Common myeloid progenitor, CD34-positive (primary cell): ENCODE measurements around the gene LRP10.

ENCODE experiments used
- CTCF ChIA-PET: fragments of 350-600 bp; sonication (Branson Sonifier 250); formaldehyde crosslinking; loops from one replicate; lab custom pipeline; 2021; ENCODE audit warnings: antibody characterized with exemption; lab: Charles Lee
- POLR2A ChIA-PET: fragments of 350-600 bp; sonication (Branson Sonifier 250); formaldehyde crosslinking; loops from one replicate; lab custom pipeline; 2021; ENCODE audit warnings: antibody characterized with exemption; lab: Charles Lee
- DNase-seq, 3 donors: peaks; one replicate each; pipeline versions ENCODE4 v3.0.0 to v3.0.0-alpha.2; 2013
- H3K27ac ChIP-seq, 2 experiments: 1 replicate in 1 of 2; 2 replicates in 1 of 2; pipeline ENCODE4 v1.7.0; 2013; ENCODE audit warnings: inconsistent platforms in 2 of 2, low read length in 2 of 2, mild to moderate bottlenecking in 2 of 2, low read depth in 1 of 2, moderate library complexity in 1 of 2; ENCODE audit not compliant: severe bottlenecking in 2 of 2, insufficient read depth in 1 of 2, poor library complexity in 1 of 2
- H3K27me3 ChIP-seq, 5 experiments: replicated peaks in 2 of 5; 1 replicate in 3 of 5; 2 replicates in 2 of 5; pipeline versions ENCODE4 v1.6.1 to v1.7.0; 2013; ENCODE audit warnings: low read length in 4 of 5, mild to moderate bottlenecking in 2 of 5, moderate library complexity in 2 of 5, inconsistent platforms in 1 of 5; ENCODE audit not compliant: insufficient read depth in 5 of 5, control insufficient read depth in 4 of 5
- H3K36me3 ChIP-seq, 4 experiments: 1 replicate in 2 of 4; 2 replicates in 2 of 4; pipeline versions ENCODE4 v1.6.1 to v1.7.0; 2013; ENCODE audit warnings: low read length in 3 of 4, control low read depth in 1 of 4, mild to moderate bottlenecking in 1 of 4; ENCODE audit not compliant: control insufficient read depth in 4 of 4, insufficient read depth in 4 of 4
- H3K4me1 ChIP-seq, 4 experiments: 1 replicate in 3 of 4; 2 replicates in 1 of 4; pipeline versions ENCODE4 v1.6.1 to v1.7.1; 2013; ENCODE audit warnings: low read length in 3 of 4, mild to moderate bottlenecking in 3 of 4, control low read depth in 1 of 4, inconsistent platforms in 1 of 4, moderate library complexity in 1 of 4; ENCODE audit not compliant: control insufficient read depth in 4 of 4, insufficient read depth in 4 of 4; ENCODE audit errors: control extremely low read depth in 1 of 4
- H3K4me3 ChIP-seq, 7 experiments: 1 replicate in 4 of 7; 2 replicates in 3 of 7; pipeline versions ENCODE4 v1.5.1 to v1.7.0; 2013; ENCODE audit warnings: mild to moderate bottlenecking in 7 of 7, low read length in 6 of 7, moderate library complexity in 6 of 7, inconsistent platforms in 2 of 7, low read depth in 2 of 7, control low read depth in 1 of 7; ENCODE audit not compliant: insufficient read depth in 4 of 7, control insufficient read depth in 1 of 7; ENCODE audit errors: extremely low read depth in 1 of 7
- H3K9me3 ChIP-seq, 5 experiments: 1 replicate in 4 of 5; 2 replicates in 1 of 5; pipeline versions ENCODE4 v1.6.1 to v1.7.1; 2013; ENCODE audit warnings: low read length in 4 of 5, mild to moderate bottlenecking in 2 of 5, inconsistent platforms in 1 of 5, low read depth in 1 of 5, moderate library complexity in 1 of 5; ENCODE audit not compliant: control insufficient read depth in 4 of 5, insufficient read depth in 2 of 5; ENCODE audit errors: control extremely low read depth in 1 of 5
- WGBS: methylation state at CpG from one replicate; pipeline ENCODE4 v1.1.5; 2013; ENCODE audit not compliant: insufficient coverage; 5-methylcytosine and 5-hydroxymethylcytosine counted together

LRP10 gene

DNA sequence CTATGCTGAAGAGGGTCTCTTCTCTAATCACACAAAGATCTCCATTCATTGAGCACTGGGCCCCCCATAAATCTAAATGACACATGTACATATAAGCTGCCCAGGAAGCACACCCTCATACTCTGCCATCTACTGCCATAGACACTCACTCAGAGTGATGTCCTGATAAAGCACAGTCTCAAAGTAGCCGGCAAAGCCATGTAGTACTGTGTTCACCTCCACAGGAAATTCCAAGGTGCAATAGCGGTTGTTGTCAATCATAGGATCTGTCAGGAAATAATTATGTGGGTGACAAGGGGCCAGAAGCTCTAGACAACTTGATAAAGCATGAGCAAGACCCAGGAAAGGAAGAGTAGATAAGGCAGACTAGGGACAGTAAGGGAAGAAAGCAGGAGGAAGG is 50.8 kb downstream of the LRP10 start:
- 94% methylated on average over 2 of the region's 2 CpGs for WGBS
- Histone ChIP-seq H3K4me3 (no peak overlapping the region), H3K27ac (no peak overlapping the region), H3K9me3 (no peaks in the 10 kb centered on the region), H3K27me3 (no peaks in the 10 kb centered on the region), H3K4me1 (peaks cover 3 to 21% (median 19%) of the 10 kb centered on the region in 4 experiments), H3K36me3 (peaks cover 30 to 65% (median 47%) of the 10 kb centered on the region in 4 experiments)
- CTCF ChIA-PET, result interaction anchor here (2.4 kb wide), 1 partner anchor 50 kb away, joined by 6 read pairs; no protein-coding TSS in a partner anchor
- no peak for DNase-seq
- POLR2A ChIA-PET, result no interaction called here

DNA sequence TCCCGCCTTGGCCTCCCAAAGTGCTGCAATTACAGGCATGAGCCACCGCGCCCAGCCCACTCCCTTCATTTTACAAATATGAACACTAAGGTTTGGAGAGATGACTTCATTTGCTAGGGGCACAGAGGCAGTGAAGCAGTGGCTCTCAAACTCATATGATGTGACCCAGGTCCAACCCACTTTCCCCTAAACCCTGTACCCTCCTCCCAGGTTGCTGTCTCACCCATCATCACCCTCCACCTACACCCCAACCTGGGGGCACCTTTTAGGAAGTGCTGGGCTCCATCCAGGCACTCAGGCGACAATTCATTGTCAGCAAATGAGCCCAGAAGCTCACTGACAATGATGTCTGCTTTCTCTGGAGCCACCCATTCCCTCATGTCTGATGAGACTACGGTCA is 52.2 kb downstream of the LRP10 start:
- POLR2A ChIA-PET, result no interaction called here
- Histone ChIP-seq H3K27me3 (no peaks in the 10 kb centered on the region), H3K27ac (no peak overlapping the region), H3K4me1 (peaks cover 5 to 21% (median 19%) of the 10 kb centered on the region in 4 experiments), H3K9me3 (no peaks in the 10 kb centered on the region), H3K36me3 (peaks cover 30 to 67% (median 47%) of the 10 kb centered on the region in 4 experiments), H3K4me3 (no peak overlapping the region)
- 94% methylated on average over 3 of the region's 5 CpGs for WGBS
- no peak for DNase-seq
- CTCF ChIA-PET, result interaction anchor here (1.3 kb wide), 1 partner anchor 11 kb away, joined by 4 read pairs; no protein-coding TSS in a partner anchor

DNA sequence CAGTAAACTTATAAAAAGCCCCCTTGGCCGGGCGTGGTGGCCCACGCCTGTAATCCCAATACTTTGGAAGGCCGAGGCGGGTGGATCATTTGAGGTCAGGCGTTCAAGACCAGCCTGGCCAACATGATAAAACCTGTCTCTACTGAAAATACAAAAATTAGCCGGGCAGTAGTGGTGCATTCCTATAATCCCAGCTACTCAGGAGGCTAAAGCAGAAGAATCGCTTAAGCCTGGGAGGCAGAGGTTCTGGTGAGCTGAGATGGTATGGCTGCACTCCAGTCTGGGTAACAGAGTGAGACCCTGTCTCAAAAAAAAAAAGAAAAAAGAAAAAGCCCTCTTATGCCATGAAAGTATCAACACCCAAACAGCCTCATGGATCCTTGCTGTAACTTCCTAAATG is 54.0 kb downstream of the LRP10 start:
- no peaks in the 10 kb centered on the region for H3K27me3 ChIP-seq
- H3K9me3 ChIP-seq, result no peaks in the 10 kb centered on the region
- ChIA-PET POLR2A (interaction anchor here (1.2 kb wide), 1 partner anchor 9 kb away, joined by 5 read pairs; no protein-coding TSS in a partner anchor), CTCF (no interaction called here)
- H3K4me1 ChIP-seq, result peaks cover 5 to 18% (median 18%) of the 10 kb centered on the region in 4 experiments
- no peak overlapping the region for H3K27ac ChIP-seq
- WGBS, result 93% methylated on average over 6 of the region's 8 CpGs
- H3K36me3 ChIP-seq, result peaks cover 29 to 57% (median 42%) of the 10 kb centered on the region in 4 experiments
- H3K4me3 ChIP-seq, result no peak overlapping the region
- no peak for DNase-seq

DNA sequence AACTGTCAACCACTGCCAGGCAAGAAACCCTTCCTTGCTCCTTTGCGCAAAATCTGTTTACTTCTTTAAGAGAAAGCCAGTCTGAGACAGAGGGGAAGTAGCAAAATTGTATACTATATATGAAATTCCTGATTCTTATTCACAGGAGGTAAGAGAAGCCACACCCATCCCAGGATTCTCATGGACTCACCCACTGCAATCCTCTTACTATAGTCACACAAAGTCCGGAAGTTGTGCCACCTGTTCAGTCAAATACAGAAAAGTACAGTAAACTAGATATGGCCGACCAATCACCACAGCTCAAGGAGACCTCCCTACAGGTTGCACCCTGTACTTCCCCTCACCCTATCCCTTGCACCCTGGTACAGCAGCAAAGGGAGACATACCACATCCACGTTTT is 54.8 kb downstream of the LRP10 start:
- H3K27me3 ChIP-seq, result no peaks in the 10 kb centered on the region
- 100% methylated on average over 2 of the region's 4 CpGs for WGBS
- peaks cover 5 to 18% (median 18%) of the 10 kb centered on the region in 4 experiments for H3K4me1 ChIP-seq
- no peak overlapping the region for H3K4me3 ChIP-seq
- H3K36me3 ChIP-seq, result peaks cover 22 to 49% (median 37%) of the 10 kb centered on the region in 4 experiments
- ChIA-PET CTCF (no interaction called here), POLR2A (interaction anchor here (1.2 kb wide), 1 partner anchor 10 kb away, joined by 5 read pairs; no protein-coding TSS in a partner anchor)
- H3K9me3 ChIP-seq, result no peaks in the 10 kb centered on the region
- H3K27ac ChIP-seq, result no peak overlapping the region
- DNase-seq, result no peak

DNA sequence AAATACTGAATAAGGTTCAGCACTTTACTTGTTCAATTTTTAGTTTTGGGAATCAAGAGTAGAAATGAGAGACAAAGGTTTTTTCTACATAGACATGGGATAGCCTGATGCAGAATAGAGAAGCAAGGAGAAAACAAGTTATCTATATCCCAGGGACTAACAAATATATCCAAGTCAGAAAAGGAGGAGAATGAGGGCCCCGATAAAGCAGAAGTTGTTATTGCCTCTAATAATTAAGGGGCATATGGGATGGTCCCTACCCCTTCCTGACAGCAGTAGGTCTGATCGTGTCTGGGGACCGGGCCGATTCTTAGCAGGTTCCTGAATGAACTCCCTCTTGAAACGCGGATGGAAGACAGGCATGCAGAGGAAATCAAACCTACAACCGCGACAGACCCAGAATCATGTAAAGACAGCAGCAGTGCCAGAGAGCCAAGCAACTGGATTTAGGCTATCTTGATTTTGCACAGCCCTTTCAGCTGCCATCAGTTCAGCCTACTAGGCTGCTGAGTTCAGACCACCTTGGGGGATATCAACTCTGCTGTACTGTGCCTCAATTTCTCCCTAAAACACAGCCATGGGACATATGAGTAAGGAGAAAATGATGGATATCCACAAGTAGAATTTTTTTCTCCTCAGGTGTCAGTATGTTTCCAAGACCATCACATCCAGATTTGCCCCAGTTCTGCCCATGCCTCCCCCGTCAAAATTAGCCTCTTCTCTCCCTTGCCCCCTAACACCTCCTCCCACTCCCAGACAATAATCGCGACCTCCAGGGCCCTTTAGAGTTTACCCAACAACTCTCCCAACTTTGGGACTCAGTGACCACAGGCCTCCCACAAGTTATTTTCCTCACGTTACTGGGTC is 56.9 kb downstream of the LRP10 start:
- Histone ChIP-seq H3K9me3 (no peaks in the 10 kb centered on the region), H3K27me3 (no peaks in the 10 kb centered on the region), H3K27ac (peak overlapping the region; percentile 70 to 94), H3K4me1 (peaks cover 5 to 18% (median 18%) of the 10 kb centered on the region in 4 experiments), H3K36me3 (peaks cover 10 to 33% (median 24%) of the 10 kb centered on the region in 4 experiments), H3K4me3 (peak overlapping the region; percentile 73 to 100 (median 96))
- ChIA-PET POLR2A (interaction anchor here (1.3 to 2.2 kb wide), 3 partner anchors 9 to 27 kb away, joined by 4 to 14 read pairs (median 8); partner anchors contain the start of gene RBM23), CTCF (interaction anchor here (1.0 to 3.7 kb wide), 7 partner anchors 9 to 161 kb away, joined by 3 to 28 read pairs (median 5); partner anchors contain the start of gene RBM23)
- DNase-seq, result no peak
- WGBS, result 2% methylated on average over 11 of the region's 12 CpGs

DNA sequence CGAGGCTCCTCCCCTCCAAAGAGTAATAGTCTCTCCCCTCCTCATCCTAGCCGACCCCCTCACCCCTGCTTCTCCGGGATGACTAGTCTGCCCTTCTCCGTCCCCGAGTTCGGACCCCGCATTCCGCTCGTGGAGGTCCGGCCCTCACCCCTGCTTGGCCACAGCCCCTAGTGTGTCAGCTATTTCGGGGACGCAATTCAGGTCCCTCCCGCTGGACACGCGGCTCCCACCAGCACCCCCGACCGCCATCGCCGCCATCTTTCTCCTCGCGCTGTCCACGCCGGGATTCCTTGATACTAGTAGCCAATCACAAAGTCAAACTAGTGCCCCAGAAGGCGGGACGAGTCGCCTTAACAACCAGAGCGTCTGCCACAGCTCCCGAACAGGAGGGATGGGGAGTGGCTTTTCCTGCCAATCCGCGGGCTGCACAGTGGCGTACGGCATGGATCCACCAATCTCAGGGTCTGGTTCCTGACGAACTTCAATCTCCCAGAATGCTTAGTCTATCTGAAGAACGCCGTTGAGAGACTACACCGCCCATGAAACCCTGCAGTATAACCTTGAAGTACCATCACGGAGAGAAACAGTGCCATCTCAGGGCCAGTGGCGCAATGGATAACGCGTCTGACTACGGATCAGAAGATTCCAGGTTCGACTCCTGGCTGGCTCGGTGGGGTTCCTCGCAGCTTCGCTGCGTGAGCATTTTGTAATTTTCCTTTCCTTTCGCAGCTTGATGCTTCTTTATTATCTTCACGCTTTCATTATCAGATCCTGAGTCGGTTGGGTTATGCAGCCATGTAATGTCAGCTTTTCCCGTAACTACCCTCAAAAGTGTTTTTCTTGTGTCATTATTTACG is 57.8 kb downstream of the LRP10 start, which contains the start of gene PRMT5:
Gene PRMT5 (minus strand): TSS at position 273 of the 857 bp plus-strand sequence. CDS start 15 bp downstream, at position 258.
- ChIA-PET POLR2A (interaction anchor here (2.1 to 2.2 kb wide), 2 partner anchors 10 to 26 kb away, joined by 4 to 14 read pairs; partner anchors contain the start of gene RBM23), CTCF (interaction anchor here (0.6 to 4.1 kb wide), 24 partner anchors 10 to 133 kb away, joined by 3 to 28 read pairs (median 5); partner anchors contain the start of genes AJUBA, CDH24, HAUS4 and RBM23)
- 0% methylated on average over 45 of the region's 51 CpGs for WGBS
- H3K4me1 ChIP-seq, result peaks cover 5 to 18% (median 18%) of the 10 kb centered on the region in 4 experiments
- H3K36me3 ChIP-seq, result peaks cover 10 to 25% (median 18%) of the 10 kb centered on the region in 4 experiments
- H3K27me3 ChIP-seq, result no peaks in the 10 kb centered on the region
- no peaks in the 10 kb centered on the region for H3K9me3 ChIP-seq
- peak; percentile 100 for DNase-seq
- peak within 1 kb of the TSS; percentile 73 to 100 (median 96) for H3K4me3 ChIP-seq
- peak within 1 kb of the TSS; percentile 70 to 94 for H3K27ac ChIP-seq
